IPS DF 6.9 (cell line): Measurements from ENCODE around the gene LPAR1.

Experiments
- DNase-seq: peaks from one replicate; pipeline ENCODE4 v3.0.0-alpha.2; 2013; ENCODE audit warnings: low read depth, low spot score
- H3K27ac ChIP-seq: one replicate; pipeline ENCODE4 v1.5.1; 2013; ENCODE audit warnings: low read length, control low read depth
- H3K27me3 ChIP-seq: 2 replicates; pipeline ENCODE4 v1.6.1; 2013; ENCODE audit warnings: mild to moderate bottlenecking, low read length; ENCODE audit not compliant: control insufficient read depth, insufficient read depth
- H3K36me3 ChIP-seq: 2 replicates; pipeline ENCODE4 v1.6.1; 2013; ENCODE audit warnings: low read length; ENCODE audit not compliant: control insufficient read depth, insufficient read depth
- H3K4me1 ChIP-seq: 2 replicates; pipeline ENCODE4 v1.6.1; 2013; ENCODE audit warnings: low read length; ENCODE audit not compliant: control insufficient read depth, insufficient read depth
- H3K4me3 ChIP-seq: 2 replicates; pipeline ENCODE4 v1.5.1; 2013; ENCODE audit warnings: mild to moderate bottlenecking, low read length
- H3K9me3 ChIP-seq: 2 replicates; pipeline ENCODE4 v1.6.1; 2013; ENCODE audit warnings: low read length, inconsistent platforms; ENCODE audit not compliant: control insufficient read depth, insufficient read depth
- WGBS: extraction: QIAGEN DNeasy Blood & Tissue Kit; methylation state at CpG from one replicate; pipeline ENCODE4 v1.1.7; 2013; ENCODE audit warnings: mixed read lengths, missing lambda C conversion rate; ENCODE audit not compliant: insufficient read length, insufficient coverage; 5-methylcytosine and 5-hydroxymethylcytosine counted together

Gene LPAR1

DNA sequence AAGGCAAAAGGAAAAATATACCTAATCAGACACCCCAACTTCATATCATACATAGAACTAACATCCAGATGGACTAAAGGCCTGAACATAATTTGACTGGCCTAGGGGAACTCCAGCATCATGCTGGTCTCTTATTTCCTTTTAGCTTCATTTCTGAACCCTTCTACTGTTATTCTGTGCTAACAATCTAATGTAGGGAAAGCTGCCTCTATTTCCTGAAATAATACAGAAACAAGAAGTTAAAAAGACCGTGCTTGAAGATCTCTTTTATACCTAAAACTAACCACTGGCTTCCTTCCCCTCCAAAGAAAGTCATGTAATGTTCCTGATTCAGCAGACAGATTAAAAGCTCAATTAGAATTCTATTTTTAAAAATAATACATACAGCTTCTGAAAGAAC lies 36.7 kb downstream of the LPAR1 start:
- Histone ChIP-seq H3K36me3 (no peaks in the 10 kb centered on the region), H3K4me1 (no peaks in the 10 kb centered on the region), H3K4me3 (no peak overlapping the region), H3K9me3 (no peaks in the 10 kb centered on the region), H3K27me3 (no peaks in the 10 kb centered on the region), H3K27ac (no peak overlapping the region)
- no peak for DNase-seq
- WGBS, result no CpG with 5 or more reads among the region's 1 CpG

DNA sequence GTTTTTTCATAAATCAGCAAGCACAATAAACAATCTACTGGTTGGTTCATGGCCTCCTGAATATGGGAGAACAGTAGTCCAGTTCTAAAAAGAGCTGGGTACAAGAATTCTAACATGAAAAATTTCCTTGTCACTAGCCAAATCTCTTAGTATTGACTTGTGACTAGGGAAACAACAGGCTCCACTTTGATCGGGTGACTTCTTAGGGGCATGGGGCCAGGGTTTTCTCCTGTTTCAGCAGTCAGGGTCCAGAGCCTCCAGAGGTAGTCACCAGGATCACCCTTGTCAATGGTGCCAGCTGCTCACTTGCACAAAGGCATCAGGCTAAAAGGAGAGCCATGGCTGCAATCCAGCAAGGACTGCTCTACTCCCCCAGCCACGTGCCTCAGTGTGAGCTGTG lies 38.1 kb downstream of the LPAR1 start:
- no peaks in the 10 kb centered on the region for H3K36me3 ChIP-seq
- no peak for DNase-seq
- no peaks in the 10 kb centered on the region for H3K4me1 ChIP-seq
- WGBS, result no CpG with 5 or more reads among the region's 2 CpGs
- no peaks in the 10 kb centered on the region for H3K9me3 ChIP-seq
- H3K4me3 ChIP-seq, result no peak overlapping the region
- no peak overlapping the region for H3K27ac ChIP-seq
- no peaks in the 10 kb centered on the region for H3K27me3 ChIP-seq

DNA sequence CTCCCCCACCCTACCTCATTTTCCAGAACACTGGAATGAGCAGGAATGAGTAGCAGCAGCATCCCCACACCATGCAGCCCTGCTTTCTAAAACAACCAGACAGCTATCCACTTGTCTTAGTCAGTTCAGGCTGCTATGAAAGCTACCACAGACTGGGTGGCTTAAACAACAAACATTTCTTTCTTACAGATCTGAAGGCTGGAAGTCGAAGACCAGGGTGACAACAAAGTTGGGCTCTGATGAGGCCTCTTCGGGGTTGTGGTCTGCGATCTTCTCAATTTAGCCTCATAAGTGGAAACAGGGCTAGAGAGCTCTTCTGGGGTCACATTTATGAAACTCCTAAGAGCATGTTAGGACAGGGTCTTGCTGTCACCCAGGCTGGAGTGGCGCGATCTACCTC lies 38.9 kb downstream of the LPAR1 start:
- Histone ChIP-seq H3K4me3 (no peak overlapping the region), H3K9me3 (no peaks in the 10 kb centered on the region), H3K36me3 (no peaks in the 10 kb centered on the region), H3K4me1 (no peaks in the 10 kb centered on the region), H3K27ac (no peak overlapping the region), H3K27me3 (no peaks in the 10 kb centered on the region)
- no peak for DNase-seq
- no CpG with 5 or more reads among the region's 5 CpGs for WGBS

DNA sequence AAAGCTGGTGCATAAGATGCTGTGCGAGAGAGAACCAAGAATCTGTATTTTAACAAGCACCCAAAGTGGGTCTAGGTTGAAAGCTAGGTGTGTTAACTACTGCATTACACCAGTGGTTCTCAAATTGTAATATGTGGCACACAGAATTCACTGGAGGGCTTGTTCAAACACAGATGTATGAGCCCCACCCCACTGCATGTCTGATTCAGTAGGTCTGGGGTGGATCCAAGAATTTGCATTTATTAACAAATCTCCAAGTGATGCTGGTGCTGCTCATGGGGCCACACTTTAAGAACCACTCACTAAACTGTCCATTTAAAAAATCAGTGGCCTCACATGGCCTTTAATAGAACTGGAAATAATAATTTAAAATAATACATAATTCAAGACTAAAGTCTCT lies 40.4 kb downstream of the LPAR1 start:
- DNase-seq, result no peak
- WGBS, result no CpG with 5 or more reads among the region's 1 CpG
- no peak overlapping the region for H3K4me3 ChIP-seq
- no peaks in the 10 kb centered on the region for H3K9me3 ChIP-seq
- no peaks in the 10 kb centered on the region for H3K36me3 ChIP-seq
- H3K27ac ChIP-seq, result no peak overlapping the region
- no peaks in the 10 kb centered on the region for H3K4me1 ChIP-seq
- no peaks in the 10 kb centered on the region for H3K27me3 ChIP-seq

DNA sequence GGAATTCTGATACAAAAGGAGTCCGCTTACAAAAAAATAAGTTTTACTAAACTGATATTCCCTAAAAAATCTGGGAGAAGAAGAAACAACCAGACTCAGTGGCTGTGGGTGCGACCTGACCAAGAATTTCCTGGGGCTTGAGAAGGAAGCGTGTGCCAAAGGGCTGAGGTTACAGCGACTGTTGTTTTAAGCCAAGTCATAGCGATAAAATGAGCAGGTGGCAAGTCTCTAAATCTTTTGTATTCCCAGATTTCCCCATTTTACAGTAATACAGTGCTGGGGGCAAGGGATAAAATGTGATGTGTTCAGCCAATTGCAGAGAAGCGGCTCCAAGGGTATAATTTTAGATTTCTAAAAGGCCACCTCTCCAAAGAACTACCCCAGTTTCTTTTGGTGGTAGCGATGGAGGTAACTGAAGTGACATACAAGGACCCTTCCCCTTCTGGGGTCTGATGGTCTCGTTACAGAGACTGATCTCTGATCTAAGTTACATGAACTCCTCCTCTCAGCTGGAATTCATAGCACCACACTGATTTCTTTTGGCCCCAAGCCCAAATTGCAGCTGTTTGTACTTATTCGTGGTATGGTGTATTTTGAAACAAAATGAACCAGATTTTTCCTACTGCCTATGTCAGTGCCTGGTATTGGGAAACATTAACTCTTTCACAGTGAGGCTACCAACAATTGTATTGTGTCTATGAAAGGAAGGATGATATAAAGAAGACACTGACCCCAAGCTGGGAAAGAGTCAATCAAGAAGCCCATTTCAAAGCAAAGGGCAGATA lies 41.6 kb downstream of the LPAR1 start:
- WGBS, result no CpG with 5 or more reads among the region's 9 CpGs
- no peak overlapping the region for H3K27ac ChIP-seq
- no peaks in the 10 kb centered on the region for H3K36me3 ChIP-seq
- H3K9me3 ChIP-seq, result no peaks in the 10 kb centered on the region
- H3K4me1 ChIP-seq, result no peaks in the 10 kb centered on the region
- H3K4me3 ChIP-seq, result no peak overlapping the region
- no peaks in the 10 kb centered on the region for H3K27me3 ChIP-seq
- DNase-seq, result no peak

DNA sequence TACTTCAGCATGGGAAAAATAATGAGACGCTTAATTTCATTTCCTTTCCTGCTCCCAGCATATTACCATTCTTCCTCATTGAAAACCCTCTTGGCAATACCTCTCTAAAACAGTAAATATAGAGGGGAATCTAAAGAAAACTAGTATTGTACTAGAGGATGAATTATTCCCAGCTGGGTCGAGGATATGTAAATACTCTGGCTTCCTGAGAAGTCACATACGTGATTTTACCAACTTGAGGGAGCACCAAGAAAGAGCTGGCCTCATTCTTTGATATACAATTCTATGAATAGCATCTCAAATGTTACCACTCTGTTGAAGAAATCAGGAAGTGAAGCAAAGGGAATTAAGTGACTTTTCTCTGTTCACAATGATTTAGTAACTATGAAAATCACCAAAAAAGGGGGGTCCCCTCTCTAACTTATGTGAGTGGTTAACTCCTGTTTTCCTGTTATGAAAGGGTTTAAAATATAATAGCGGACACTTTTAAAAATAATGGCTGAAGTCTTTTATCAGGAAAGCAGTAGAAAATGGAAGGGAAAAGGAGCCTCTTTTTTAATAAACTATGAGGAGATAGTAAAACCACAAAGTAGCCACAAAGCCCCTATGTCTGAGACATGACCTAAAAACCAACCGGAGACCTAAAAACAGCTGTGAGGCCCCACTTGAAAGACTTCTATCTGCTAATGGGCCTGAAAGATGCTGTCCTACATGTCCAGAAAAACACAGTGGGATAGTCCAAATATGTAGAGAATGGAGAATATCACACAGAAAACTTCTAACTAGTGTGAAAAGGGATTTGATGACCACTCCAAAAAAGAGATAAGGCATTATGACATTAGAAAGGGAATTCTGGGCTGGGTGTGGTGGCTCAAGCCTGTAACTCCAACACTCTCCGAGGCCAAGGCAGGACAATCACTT lies 42.6 kb downstream of the LPAR1 start:
- no peaks in the 10 kb centered on the region for H3K4me1 ChIP-seq
- H3K9me3 ChIP-seq, result no peaks in the 10 kb centered on the region
- DNase-seq, result no peak
- H3K27ac ChIP-seq, result no peak overlapping the region
- H3K36me3 ChIP-seq, result no peaks in the 10 kb centered on the region
- no peaks in the 10 kb centered on the region for H3K27me3 ChIP-seq
- no CpG with 5 or more reads among the region's 6 CpGs for WGBS
- no peak overlapping the region for H3K4me3 ChIP-seq

DNA sequence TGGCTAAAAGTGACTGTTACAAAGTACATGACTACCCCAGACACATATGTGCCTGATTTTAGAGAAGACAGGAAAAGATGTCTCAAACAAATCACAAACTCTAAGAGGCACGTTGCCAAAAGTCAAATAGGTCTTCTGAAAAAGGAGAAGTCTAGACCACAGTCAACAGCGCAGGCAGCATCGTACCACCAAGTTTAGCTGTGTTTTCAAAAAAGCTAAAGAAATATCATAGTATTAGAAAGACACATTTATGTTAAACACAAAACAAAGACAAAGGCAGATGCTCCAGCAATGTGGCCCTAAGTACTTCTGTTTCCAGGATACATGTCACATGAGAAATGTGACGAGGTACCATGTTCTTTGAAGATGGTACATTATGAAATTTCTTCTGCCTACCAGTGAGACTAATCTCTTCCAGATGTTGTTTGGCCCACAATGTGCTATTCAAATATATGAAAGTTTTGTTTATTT lies 43.5 kb downstream of the LPAR1 start:
- Histone ChIP-seq H3K27me3 (no peaks in the 10 kb centered on the region), H3K9me3 (no peaks in the 10 kb centered on the region), H3K4me3 (no peak overlapping the region), H3K27ac (no peak overlapping the region), H3K4me1 (no peaks in the 10 kb centered on the region), H3K36me3 (no peaks in the 10 kb centered on the region)
- WGBS, result no CpG with 5 or more reads among the region's 4 CpGs
- DNase-seq, result no peak

DNA sequence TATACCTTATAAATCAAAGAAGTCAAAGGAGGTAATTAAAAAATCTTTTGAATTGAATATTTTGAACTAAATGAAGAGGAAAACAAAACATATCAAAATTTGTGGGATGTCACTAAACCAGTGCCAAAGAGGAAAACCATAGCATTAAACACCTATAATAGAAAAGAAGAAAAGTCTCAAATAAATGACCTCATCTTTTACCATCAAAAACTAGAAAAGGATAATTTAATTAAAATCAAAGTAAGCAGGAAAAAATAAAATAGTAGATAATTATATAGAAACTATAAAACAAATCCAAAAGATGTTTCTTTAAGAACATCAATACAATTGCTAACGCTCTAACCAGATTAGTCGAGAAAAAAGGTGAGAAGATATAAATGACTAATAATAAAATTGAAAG lies 47.8 kb downstream of the LPAR1 start:
- Histone ChIP-seq H3K4me1 (peaks cover 2% of the 10 kb centered on the region; the same call in 1 of the 2 replicates), H3K27ac (no peak overlapping the region), H3K36me3 (no peaks in the 10 kb centered on the region), H3K4me3 (no peak overlapping the region), H3K27me3 (no peaks in the 10 kb centered on the region), H3K9me3 (no peaks in the 10 kb centered on the region)
- WGBS, result no CpG with 5 or more reads among the region's 2 CpGs
- DNase-seq, result no peak

DNA sequence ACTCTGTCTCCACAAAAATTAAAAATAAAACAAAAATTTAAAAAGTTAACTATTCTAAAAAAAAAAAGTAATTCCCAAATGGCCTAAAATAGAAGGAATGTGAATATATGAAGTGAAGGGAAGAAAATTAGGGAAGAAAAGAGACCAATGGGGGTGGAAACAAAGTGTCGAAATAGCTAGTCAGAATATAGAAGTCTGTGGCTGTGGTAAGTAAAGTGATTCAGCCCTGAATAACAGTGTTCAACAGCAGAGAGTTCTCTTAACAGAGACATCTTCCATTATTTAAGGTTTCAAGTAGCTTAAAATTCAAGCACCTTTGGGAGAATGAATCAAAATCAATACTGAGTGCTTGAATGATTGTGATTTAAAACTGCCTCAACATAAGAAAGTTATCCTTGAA lies 51.7 kb downstream of the LPAR1 start:
- Histone ChIP-seq H3K4me1 (peaks cover 4% of the 10 kb centered on the region; the same call in 1 of the 2 replicates), H3K9me3 (no peaks in the 10 kb centered on the region), H3K27me3 (no peaks in the 10 kb centered on the region), H3K4me3 (no peak overlapping the region), H3K27ac (no peak overlapping the region), H3K36me3 (no peaks in the 10 kb centered on the region)
- WGBS, result no CpG with 5 or more reads among the region's 1 CpG
- no peak for DNase-seq

DNA sequence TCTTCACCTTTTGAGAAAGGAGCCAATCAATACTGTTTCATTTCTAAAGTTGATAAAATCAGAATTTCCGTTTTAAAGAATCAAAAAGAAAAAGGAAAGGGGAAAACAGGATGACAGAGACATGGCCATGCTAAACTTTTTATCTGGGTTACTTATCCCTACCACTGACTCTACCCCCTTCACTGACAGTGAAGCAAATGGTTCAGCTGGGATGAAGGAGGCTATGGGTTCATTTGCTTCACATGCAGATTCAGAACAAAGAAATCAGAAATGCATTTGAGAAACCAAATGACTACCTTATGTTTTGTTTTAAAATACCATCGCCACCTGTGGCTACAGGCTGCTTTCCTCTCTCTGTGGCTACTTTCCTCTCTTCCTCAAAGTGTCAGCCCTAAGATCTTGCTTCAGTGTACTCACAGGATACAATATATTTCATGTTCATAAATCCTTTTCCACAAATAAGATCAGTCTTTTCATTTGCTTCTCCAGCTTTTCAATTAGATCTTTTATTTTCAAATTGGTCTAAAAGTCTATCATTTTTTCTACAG lies 53.3 kb downstream of the LPAR1 start:
- WGBS, result no CpG with 5 or more reads among the region's 2 CpGs
- no peak for DNase-seq
- Histone ChIP-seq H3K4me3 (no peak overlapping the region), H3K27ac (no peak overlapping the region), H3K4me1 (peaks cover 4% of the 10 kb centered on the region; the same call in 1 of the 2 replicates), H3K27me3 (no peaks in the 10 kb centered on the region), H3K36me3 (no peaks in the 10 kb centered on the region), H3K9me3 (no peaks in the 10 kb centered on the region)
